ENCODE results near the gene GMDS. TPM values are rescaled to one million over a fixed set of nuclear protein-coding genes. Genes with fewer than 3 reads are reported as not detected.

Gene GMDS
- total RNA-seq, 1 experiment from 2014 or later = 9.7 TPM

GRCh38 chr6:2181567-2181966, 63.8 kb downstream of the GMDS start:
- no peaks in the 10 kb centered on the region for H3K9me3 ChIP-seq (ENCODE audit: low read length)
- DNase-seq = no peak
- peaks cover 21% of the 10 kb centered on the region for H4K20me1 ChIP-seq (ENCODE audit: insufficient read depth, low read depth, low read length)
- no peak overlapping the region for H3K4me2 ChIP-seq (ENCODE audit: low read depth, low read length, poor library complexity, severe bottlenecking)
- no peak overlapping the region for H3K27ac ChIP-seq (ENCODE audit: low read length)
- no peak overlapping the region for H3K9ac ChIP-seq (ENCODE audit: low read length)
- H3K27me3 ChIP-seq (ENCODE audit: low read length) = no peaks in the 10 kb centered on the region
- H2AFZ ChIP-seq (ENCODE audit: low read length) = no peak overlapping the region
- H3K36me3 ChIP-seq (ENCODE audit: insufficient read depth, low read length) = no peaks in the 10 kb centered on the region
- H3K79me2 ChIP-seq (ENCODE audit: low read length) = no peaks in the 10 kb centered on the region
- H3K4me1 ChIP-seq (ENCODE audit: low read length) = no peaks in the 10 kb centered on the region
- H3K4me3 ChIP-seq (ENCODE audit: low read length) = no peak overlapping the region
- no peaks in the 10 kb centered on the region for H3K9me2 ChIP-seq (replicated peaks; ENCODE audit: insufficient read depth, low read length)

- Histone ChIP-seq H3K79me2 (ENCODE audit: low read length) (no peaks in the 10 kb centered on the region), H3K9ac (ENCODE audit: low read length) (no peak overlapping the region), H4K20me1 (ENCODE audit: insufficient read depth, low read depth, low read length) (peaks cover 23% of the 10 kb centered on the region; the same call in 1 of the 2 replicates), H3K27me3 (ENCODE audit: low read length) (no peaks in the 10 kb centered on the region), H3K4me1 (ENCODE audit: low read length) (no peaks in the 10 kb centered on the region), H3K9me2 (replicated peaks; ENCODE audit: insufficient read depth, low read length) (no peaks in the 10 kb centered on the region), H3K36me3 (ENCODE audit: insufficient read depth, low read length) (no peaks in the 10 kb centered on the region), H3K4me2 (ENCODE audit: low read depth, low read length, poor library complexity, severe bottlenecking) (no peak overlapping the region), H3K9me3 (ENCODE audit: low read length) (no peaks in the 10 kb centered on the region), H3K4me3 (ENCODE audit: low read length) (no peak overlapping the region), H2AFZ (ENCODE audit: low read length) (no peak overlapping the region), H3K27ac (ENCODE audit: low read length) (no peak overlapping the region)
- DNase-seq = no peak
Measured at GRCh38 chr6:2179950-2180349, 65.5 kb downstream of the GMDS start.

- Histone ChIP-seq H3K27ac (ENCODE audit: low read length) (no peak overlapping the region), H3K4me2 (ENCODE audit: low read depth, low read length, poor library complexity, severe bottlenecking) (no peak overlapping the region), H3K9me2 (replicated peaks; ENCODE audit: insufficient read depth, low read length) (no peaks in the 10 kb centered on the region), H4K20me1 (ENCODE audit: insufficient read depth, low read depth, low read length) (peaks cover 20% of the 10 kb centered on the region; the same call in 1 of the 2 replicates), H3K27me3 (ENCODE audit: low read length) (no peaks in the 10 kb centered on the region), H3K9ac (ENCODE audit: low read length) (no peak overlapping the region), H3K4me3 (ENCODE audit: low read length) (no peak overlapping the region), H3K4me1 (ENCODE audit: low read length) (no peaks in the 10 kb centered on the region), H3K9me3 (ENCODE audit: low read length) (no peaks in the 10 kb centered on the region), H3K36me3 (ENCODE audit: insufficient read depth, low read length) (no peaks in the 10 kb centered on the region), H2AFZ (ENCODE audit: low read length) (no peak overlapping the region), H3K79me2 (ENCODE audit: low read length) (no peaks in the 10 kb centered on the region)
- no peak for DNase-seq
Measured at GRCh38 chr6:2179241-2179640, 66.2 kb downstream of the GMDS start.

- 0 out of 2 replicates have a peak, but pooled peaks cover 22% of the 10 kb centered on the region for H4K20me1 ChIP-seq (ENCODE audit: insufficient read depth, low read depth, low read length)
- H3K36me3 ChIP-seq (ENCODE audit: insufficient read depth, low read length) = no peaks in the 10 kb centered on the region
- H3K4me3 ChIP-seq (ENCODE audit: low read length) = no peak overlapping the region
- no peaks in the 10 kb centered on the region for H3K4me1 ChIP-seq (ENCODE audit: low read length)
- H2AFZ ChIP-seq (ENCODE audit: low read length) = no peak overlapping the region
- no peak overlapping the region for H3K27ac ChIP-seq (ENCODE audit: low read length)
- no peak for DNase-seq
- H3K9me3 ChIP-seq (ENCODE audit: low read length) = no peaks in the 10 kb centered on the region
- no peak overlapping the region for H3K9ac ChIP-seq (ENCODE audit: low read length)
- H3K27me3 ChIP-seq (ENCODE audit: low read length) = no peaks in the 10 kb centered on the region
- H3K79me2 ChIP-seq (ENCODE audit: low read length) = no peaks in the 10 kb centered on the region
- H3K4me2 ChIP-seq (ENCODE audit: low read depth, low read length, poor library complexity, severe bottlenecking) = no peak overlapping the region
- no peaks in the 10 kb centered on the region for H3K9me2 ChIP-seq (replicated peaks; ENCODE audit: insufficient read depth, low read length)
Measured at GRCh38 chr6:2178125-2178524, 67.3 kb downstream of the GMDS start.

GRCh38 chr6:2175825-2176224, 69.6 kb downstream of the GMDS start:
- H3K9me3 ChIP-seq (ENCODE audit: low read length) = no peaks in the 10 kb centered on the region
- H3K9me2 ChIP-seq (replicated peaks; ENCODE audit: insufficient read depth, low read length) = no peaks in the 10 kb centered on the region
- H3K36me3 ChIP-seq (ENCODE audit: insufficient read depth, low read length) = no peaks in the 10 kb centered on the region
- no peaks in the 10 kb centered on the region for H3K27me3 ChIP-seq (ENCODE audit: low read length)
- H2AFZ ChIP-seq (ENCODE audit: low read length) = no peak overlapping the region
- H4K20me1 ChIP-seq (ENCODE audit: insufficient read depth, low read depth, low read length) = 0 out of 2 replicates have a peak, but pooled peaks cover 19% of the 10 kb centered on the region
- H3K27ac ChIP-seq (ENCODE audit: low read length) = no peak overlapping the region
- H3K4me3 ChIP-seq (ENCODE audit: low read length) = no peak overlapping the region
- DNase-seq = no peak
- no peaks in the 10 kb centered on the region for H3K79me2 ChIP-seq (ENCODE audit: low read length)
- H3K4me2 ChIP-seq (ENCODE audit: low read depth, low read length, poor library complexity, severe bottlenecking) = no peak overlapping the region
- H3K9ac ChIP-seq (ENCODE audit: low read length) = no peak overlapping the region
- H3K4me1 ChIP-seq (ENCODE audit: low read length) = no peaks in the 10 kb centered on the region

GRCh38 chr6:2173203-2173961, 72.0 kb downstream of the GMDS start:
- Histone ChIP-seq H3K79me2 (ENCODE audit: low read length) (no peaks in the 10 kb centered on the region), H3K9me3 (ENCODE audit: low read length) (no peaks in the 10 kb centered on the region), H3K9me2 (replicated peaks; ENCODE audit: insufficient read depth, low read length) (no peaks in the 10 kb centered on the region), H3K4me1 (ENCODE audit: low read length) (no peaks in the 10 kb centered on the region), H3K27ac (ENCODE audit: low read length) (no peak overlapping the region), H3K4me2 (ENCODE audit: low read depth, low read length, poor library complexity, severe bottlenecking) (no peak overlapping the region), H3K36me3 (ENCODE audit: insufficient read depth, low read length) (no peaks in the 10 kb centered on the region), H2AFZ (ENCODE audit: low read length) (no peak overlapping the region), H4K20me1 (ENCODE audit: insufficient read depth, low read depth, low read length) (0 out of 2 replicates have a peak, but pooled peaks cover 26% of the 10 kb centered on the region), H3K9ac (ENCODE audit: low read length) (no peak overlapping the region), H3K4me3 (ENCODE audit: low read length) (no peak overlapping the region), H3K27me3 (ENCODE audit: low read length) (no peaks in the 10 kb centered on the region)
- no peak for DNase-seq

- H3K79me2 ChIP-seq (ENCODE audit: low read length) = no peaks in the 10 kb centered on the region
- H3K4me3 ChIP-seq (ENCODE audit: low read length) = no peak overlapping the region
- no peaks in the 10 kb centered on the region for H3K36me3 ChIP-seq (ENCODE audit: insufficient read depth, low read length)
- H2AFZ ChIP-seq (ENCODE audit: low read length) = no peak overlapping the region
- no peaks in the 10 kb centered on the region for H3K4me1 ChIP-seq (ENCODE audit: low read length)
- H3K27me3 ChIP-seq (ENCODE audit: low read length) = no peaks in the 10 kb centered on the region
- DNase-seq = no peak
- peaks cover 38% of the 10 kb centered on the region for H4K20me1 ChIP-seq (ENCODE audit: insufficient read depth, low read depth, low read length)
- H3K9me2 ChIP-seq (replicated peaks; ENCODE audit: insufficient read depth, low read length) = no peaks in the 10 kb centered on the region
- no peak overlapping the region for H3K27ac ChIP-seq (ENCODE audit: low read length)
- no peak overlapping the region for H3K9ac ChIP-seq (ENCODE audit: low read length)
- H3K4me2 ChIP-seq (ENCODE audit: low read depth, low read length, poor library complexity, severe bottlenecking) = no peak overlapping the region
- no peaks in the 10 kb centered on the region for H3K9me3 ChIP-seq (ENCODE audit: low read length)
Measured at GRCh38 chr6:2171728-2172127, 73.7 kb downstream of the GMDS start.

- no peaks in the 10 kb centered on the region for H3K79me2 ChIP-seq (ENCODE audit: low read length)
- no peak overlapping the region for H3K4me3 ChIP-seq (ENCODE audit: low read length)
- H3K4me2 ChIP-seq (ENCODE audit: low read depth, low read length, poor library complexity, severe bottlenecking) = no peak overlapping the region
- H4K20me1 ChIP-seq (ENCODE audit: insufficient read depth, low read depth, low read length) = peaks cover 48% of the 10 kb centered on the region
- H3K36me3 ChIP-seq (ENCODE audit: insufficient read depth, low read length) = no peaks in the 10 kb centered on the region
- no peak overlapping the region for H2AFZ ChIP-seq (ENCODE audit: low read length)
- H3K27me3 ChIP-seq (ENCODE audit: low read length) = no peaks in the 10 kb centered on the region
- DNase-seq = no peak
- no peaks in the 10 kb centered on the region for H3K4me1 ChIP-seq (ENCODE audit: low read length)
- H3K9ac ChIP-seq (ENCODE audit: low read length) = no peak overlapping the region
- no peak overlapping the region for H3K27ac ChIP-seq (ENCODE audit: low read length)
- no peaks in the 10 kb centered on the region for H3K9me3 ChIP-seq (ENCODE audit: low read length)
- no peaks in the 10 kb centered on the region for H3K9me2 ChIP-seq (replicated peaks; ENCODE audit: insufficient read depth, low read length)
Measured at GRCh38 chr6:2168480-2168879, 76.9 kb downstream of the GMDS start.
